OCI-LY1 (cell line): ENCODE results near the gene PTPRR.

Source experiments
- H2AFZ ChIP-seq: fragments of 200-600 bp; sonication (generic), shearing (Covaris generic); 2 replicates; pipeline ENCODE4 v1.6.0; 2014; ENCODE audit warnings: antibody characterized with exemption, mild to moderate bottlenecking, low read length
- H3F3A ChIP-seq: fragments of 200-600 bp; sonication (generic), shearing (Covaris generic); 2 replicates; pipeline ENCODE4 v1.6.0; 2014; ENCODE audit warnings: mild to moderate bottlenecking, antibody characterized with exemption, low read length, moderate library complexity; ENCODE audit not compliant: insufficient read depth
- H3K27ac ChIP-seq: fragments of 200-600 bp; sonication (generic); 2 replicates; pipeline ENCODE4 v1.5.1; 2014; ENCODE audit warnings: low read length, mixed run types, mild to moderate bottlenecking, low read depth; ENCODE audit not compliant: poor library complexity, severe bottlenecking
- H3K27me3 ChIP-seq: fragments of 200-600 bp; sonication (generic); 2 replicates; pipeline ENCODE4 v1.6.0; 2014; ENCODE audit warnings: antibody characterized with exemption, mild to moderate bottlenecking, low read length, moderate library complexity; ENCODE audit not compliant: insufficient read depth
- H3K36me3 ChIP-seq: fragments of 200-600 bp; sonication (generic); 2 replicates; pipeline ENCODE4 v1.6.1; 2014; ENCODE audit warnings: mild to moderate bottlenecking, antibody characterized with exemption, low read length, moderate library complexity, mixed read lengths; ENCODE audit not compliant: insufficient read depth
- H3K4me1 ChIP-seq: fragments of 200-600 bp; sonication (generic); 2 replicates; pipeline ENCODE4 v1.5.1; 2014; ENCODE audit warnings: mild to moderate bottlenecking, low read length, moderate library complexity; ENCODE audit not compliant: insufficient read depth, severe bottlenecking
- H3K4me2 ChIP-seq: fragments of 200-600 bp; sonication (generic), shearing (Covaris generic); 2 replicates; pipeline ENCODE4 v1.6.1; 2014; ENCODE audit warnings: low read length
- H3K4me3 ChIP-seq: fragments of 200-600 bp; sonication (generic); 2 replicates; pipeline ENCODE4 v1.5.1; 2014; ENCODE audit warnings: low read length, low read depth, mild to moderate bottlenecking, mixed read lengths; ENCODE audit not compliant: poor library complexity, severe bottlenecking
- H3K79me2 ChIP-seq: fragments of 200-600 bp; shearing (Covaris generic); 2 replicates; pipeline ENCODE4 v1.6.1; 2016; ENCODE audit warnings: mixed run types, low read length, mixed read lengths; ENCODE audit not compliant: insufficient read depth
- H3K9ac ChIP-seq: fragments of 200-600 bp; sonication (generic), shearing (Covaris generic); 2 replicates; pipeline ENCODE4 v1.6.1; 2014; ENCODE audit warnings: mild to moderate bottlenecking, low read length, mixed read lengths
- H3K9me2 ChIP-seq: fragments of 200-600 bp; sonication (generic), shearing (Covaris generic); 2 replicates; pipeline ENCODE4 v1.6.1; 2014; ENCODE audit warnings: low read depth, mild to moderate bottlenecking, low read length, mixed read lengths
- H3K9me3 ChIP-seq: fragments of 200-600 bp; shearing (Covaris generic); 2 replicates; pipeline ENCODE4 v1.6.1; 2014; ENCODE audit warnings: low read length, mixed read lengths
- H4K20me1 ChIP-seq: fragments of 200-600 bp; sonication (generic), shearing (Covaris generic); 2 replicates; pipeline ENCODE4 v1.6.0; 2016; ENCODE audit warnings: mild to moderate bottlenecking, low read length; ENCODE audit not compliant: insufficient read depth
- CTCF ChIP-seq: fragments of 200-600 bp; sonication (generic), shearing (Covaris generic); IDR thresholded peaks from 2 replicates; pipeline ENCODE4 v1.5.1; 2017; ENCODE audit warnings: mild to moderate bottlenecking, antibody characterized with exemption, low read length, moderate library complexity, mixed read lengths
- EZH2 ChIP-seq: fragments of 200-600 bp; sonication (generic), shearing (Covaris generic); IDR thresholded peaks from 2 replicates; pipeline ENCODE4 v1.8.0; 2017; ENCODE audit warnings: borderline replicate concordance, mixed run types, mild to moderate bottlenecking, antibody characterized with exemption, low read length, moderate library complexity, mixed read lengths

The PTPRR gene

GRCh38 chr12:70920251-70920851 lies at the start of gene PTPRR:
Gene PTPRR (minus strand): TSS chr12:70920738. CDS start chr12:70920390, 348 bp downstream.
- TF ChIP-seq EZH2 (no peak), CTCF (no peak)
- H3K4me2 ChIP-seq, result no peak within 1 kb of the TSS
- no peak within 1 kb of the TSS for H3K27ac ChIP-seq

GRCh38 chr12:70966996-70967790 lies 46.7 kb upstream of the PTPRR start:
- H3K4me1 ChIP-seq, result no peaks in the 10 kb centered on the region
- H3K4me3 ChIP-seq, result no peak overlapping the region
- no peaks in the 10 kb centered on the region for H3K9me3 ChIP-seq
- no peaks in the 10 kb centered on the region for H3K36me3 ChIP-seq
- H3F3A ChIP-seq, result no peaks in the 10 kb centered on the region
- H3K27ac ChIP-seq, result no peak overlapping the region
- TF ChIP-seq CTCF (no peak), EZH2 (no peak)
- H4K20me1 ChIP-seq, result no peaks in the 10 kb centered on the region
- H3K4me2 ChIP-seq, result no peak overlapping the region
- no peaks in the 10 kb centered on the region for H3K27me3 ChIP-seq
- no peak overlapping the region for H3K9ac ChIP-seq
- no peaks in the 10 kb centered on the region for H3K9me2 ChIP-seq
- H2AFZ ChIP-seq, result no peak overlapping the region
- no peaks in the 10 kb centered on the region for H3K79me2 ChIP-seq

More at GRCh38 chr12:70920251-70920851, at the start of gene PTPRR:
- Histone ChIP-seq H4K20me1 (no peaks in the 10 kb centered on the region), H3F3A (no peaks in the 10 kb centered on the region), H3K27me3 (no peaks in the 10 kb centered on the region), H3K9ac (no peak within 1 kb of the TSS), H3K36me3 (no peaks in the 10 kb centered on the region), H3K79me2 (no peaks in the 10 kb centered on the region), H3K9me3 (no peaks in the 10 kb centered on the region), H2AFZ (no peak within 1 kb of the TSS), H3K4me3 (no peak within 1 kb of the TSS), H3K4me1 (no peaks in the 10 kb centered on the region), H3K9me2 (no peaks in the 10 kb centered on the region)

GRCh38 chr12:70966046-70966445 lies 45.5 kb upstream of the PTPRR start:
- no peaks in the 10 kb centered on the region for H3K36me3 ChIP-seq
- no peak overlapping the region for H3K4me2 ChIP-seq
- no peaks in the 10 kb centered on the region for H4K20me1 ChIP-seq
- no peaks in the 10 kb centered on the region for H3K27me3 ChIP-seq
- no peak overlapping the region for H3K9ac ChIP-seq
- H3K4me3 ChIP-seq, result no peak overlapping the region
- H3K4me1 ChIP-seq, result no peaks in the 10 kb centered on the region
- H3K9me3 ChIP-seq, result no peaks in the 10 kb centered on the region
- H2AFZ ChIP-seq, result no peak overlapping the region
- no peak for TF ChIP-seq CTCF
- no peak for TF ChIP-seq EZH2
- H3K27ac ChIP-seq, result no peak overlapping the region
- H3K79me2 ChIP-seq, result no peaks in the 10 kb centered on the region
- no peaks in the 10 kb centered on the region for H3K9me2 ChIP-seq
- H3F3A ChIP-seq, result no peaks in the 10 kb centered on the region
